ENCODE results near the gene CBX2. TPM values are rescaled to one million over a fixed set of nuclear protein-coding genes. Genes with fewer than 3 reads are reported as not detected.

CBX2 gene
- total RNA-seq, 1 experiment from 2014 or later = 28.3 TPM

GRCh38 chr17:79813297-79814126 lies 35.6 kb downstream of the CBX2 start:
- ChIA-PET CTCF (interaction anchor here (0.9 to 1.1 kb wide), 2 partner anchors 26 to 31 kb away, joined by 3 read pairs; no protein-coding TSS in a partner anchor), RAD21 (ENCODE audit: low non-redundant PET in 1 of 2, low total read pairs in 2 of 2, uncharacterized antibody in 2 of 2, unreplicated experiment in 2 of 2) (no interaction called here), POLR2A (interaction anchor here (1.2 kb wide), 1 partner anchor 26 kb away, joined by 3 read pairs; the partner anchor contains the start of gene CBX4)
- no peak for TF ChIP-seq POLR2A (IDR thresholded peaks at IDR 0.05; ENCODE audit: borderline replicate concordance, extremely low read depth, insufficient read depth, insufficient read length)
- TF ChIP-seq RAD21 (IDR thresholded peaks at IDR 0.05; ENCODE audit: low read depth) = no peak
- TF ChIP-seq CEBPB (IDR thresholded peaks at IDR 0.05; ENCODE audit: low read depth) = no peak
- TF ChIP-seq ZBTB33 (IDR thresholded peaks at IDR 0.05; ENCODE audit: extremely low read depth, insufficient replicate concordance, low read length) = no peak
- TF ChIP-seq YY1 (IDR thresholded peaks at IDR 0.05; ENCODE audit: extremely low read depth, insufficient replicate concordance, low read depth, low read length) = no peak
- TF ChIP-seq ELF1 (IDR thresholded peaks at IDR 0.05; ENCODE audit: borderline replicate concordance, low read depth) = no peak
- no peak for TF ChIP-seq CBX3 (IDR thresholded peaks at IDR 0.05; ENCODE audit: low read depth)
- no peak for TF ChIP-seq ATF3 (IDR thresholded peaks at IDR 0.05)
- TF ChIP-seq MAX (IDR thresholded peaks at IDR 0.05) = no peak
- no peak for TF ChIP-seq TCF7L2 (IDR thresholded peaks at IDR 0.05; ENCODE audit: borderline replicate concordance, extremely low read depth, insufficient read depth, insufficient read length)
- TF ChIP-seq CTCF (IDR thresholded peaks at IDR 0.05 in 2 of 3, conservative IDR thresholded peaks at IDR 0.05 in 1 of 3; ENCODE audit: borderline replicate concordance in 1 of 3, insufficient read depth in 1 of 3, low read depth in 2 of 3, low read length in 2 of 3) = no peak
- TF ChIP-seq REST (IDR thresholded peaks at IDR 0.05; ENCODE audit: low read depth) = no peak
- no peak for TF ChIP-seq EZH2phosphoT487 (IDR thresholded peaks at IDR 0.05; ENCODE audit: borderline replicate concordance)
- ATAC-seq = no peak
- Histone ChIP-seq H3K4me1 (ENCODE audit: control insufficient read depth in 1 of 2, insufficient read depth in 2 of 2, low read length in 2 of 2) (peaks cover 25 to 34% of the 10 kb centered on the region in 2 experiments), H3K4me3 (replicated peaks in 1 of 2; ENCODE audit: low read depth in 1 of 2, low read length in 2 of 2) (no peak overlapping the region), H3K4me2 (ENCODE audit: low read length) (no peak overlapping the region), H3K9me3 (ENCODE audit: control insufficient read depth in 1 of 2, insufficient read depth in 1 of 2, low read depth in 1 of 2, low read length in 2 of 2) (no peaks in the 10 kb centered on the region), H3K27me3 (ENCODE audit: insufficient read depth, low read length) (peaks cover 6% of the 10 kb centered on the region; the same call in 1 of the 2 replicates), H3K9me2 (ENCODE audit: insufficient read depth) (no peaks in the 10 kb centered on the region), H3K9ac (ENCODE audit: low read length) (no peak overlapping the region), H4K20me1 (ENCODE audit: insufficient read depth) (no peaks in the 10 kb centered on the region), H3K79me2 (ENCODE audit: insufficient read depth, low read length) (no peaks in the 10 kb centered on the region), H2AFZ (ENCODE audit: low read depth, low read length, poor library complexity, severe bottlenecking) (no peak overlapping the region), H3K27ac (ENCODE audit: low read depth, low read length) (no peak overlapping the region), H3K36me3 (ENCODE audit: control insufficient read depth in 1 of 2, insufficient read depth in 2 of 2, low read length in 2 of 2) (no peaks in the 10 kb centered on the region)
- BruUV-seq (replicated peaks) = no TSS peak
- no peak for DNase-seq (ENCODE audit: low read depth, low spot score)
- intact Hi-C loops (cut with micrococcal nuclease) = no loop called here
